Prostate gland (tissue), 2 donors: ENCODE data around the gene PABPC1L. TPM values are rescaled to one million over a fixed set of nuclear protein-coding genes. Genes with fewer than 3 reads are reported as not detected.

Experiments
- DNase-seq: peaks from one replicate; pipeline ENCODE4 v3.0.0-alpha.2; 2019; ENCODE audit warnings: low spot score
- H3K27ac ChIP-seq, 2 donors: fragments of 200-600 bp; sonication (generic); 2 replicates each; pipeline ENCODE4 v1.5.1; 2017 to 2019
- H3K27me3 ChIP-seq: fragments of 200-600 bp; sonication (generic); replicated peaks from 2 replicates; pipeline ENCODE4 v1.5.1; 2019; ENCODE audit not compliant: insufficient read depth
- H3K36me3 ChIP-seq, 2 donors: fragments of 200-600 bp; sonication (generic); 1 replicate in 1 of 2; 2 replicates in 1 of 2; pipeline versions ENCODE4 v1.5.1 to v1.8.1; 2017 to 2019
- H3K4me1 ChIP-seq: fragments of 200-600 bp; sonication (generic); replicated peaks from 2 replicates; pipeline ENCODE4 v1.5.1; 2019
- H3K4me3 ChIP-seq, 2 donors: fragments of 200-600 bp; sonication (generic); 2 replicates each; pipeline ENCODE4 v1.5.1; 2017 to 2019
- H3K9me3 ChIP-seq: fragments of 200-600 bp; sonication (generic); 2 replicates; pipeline ENCODE4 v1.5.1; 2017
- POLR2A ChIP-seq: fragments of 450-650 bp; IDR thresholded peaks from one replicate; pipeline ENCODE4 v1.6.1; 2016; ENCODE audit warnings: antibody characterized with exemption, mild to moderate bottlenecking
- POLR2AphosphoS5 ChIP-seq: sonication (generic); formaldehyde crosslinking; IDR thresholded peaks from one replicate; pipeline ENCODE4 v1.6.1; 2017; ENCODE audit warnings: antibody characterized with exemption
- WGBS: methylation state at CpG from one replicate; pipeline ENCODE4 v1.1.5; 2018; 5-methylcytosine and 5-hydroxymethylcytosine counted together
- intact Hi-C: fragments of 100-400 bp; cut with DNase I; formaldehyde crosslinking; loops from one replicate; pipeline ENCODE4 v1.14.2; 2022
- total RNA-seq, 2 donors: library from RNA; depleted of rRNA; stranded (reverse); fragments of >200 nt; gene quantifications; one replicate each; pipeline ENCODE4 v1.1.0, GENCODE V29; 2016
- TF ChIP-seq, protein P1 (sequence below), 4 experiments: fragments of 200-600 bp in 2 of 4; fragments of 450-650 bp in 2 of 4; sonication (generic) in 2 of 4; IDR thresholded peaks; 1 replicate in 3 of 4; 2 replicates in 1 of 4; pipeline ENCODE4 v1.5.1; 2016 to 2019; ENCODE audit warnings: antibody characterized with exemption in 4 of 4, mild to moderate bottlenecking in 2 of 4, moderate library complexity in 2 of 4

The PABPC1L gene
- total RNA-seq, 2 donors from 2014 or later: 35.6 to 48.9 TPM

DNA sequence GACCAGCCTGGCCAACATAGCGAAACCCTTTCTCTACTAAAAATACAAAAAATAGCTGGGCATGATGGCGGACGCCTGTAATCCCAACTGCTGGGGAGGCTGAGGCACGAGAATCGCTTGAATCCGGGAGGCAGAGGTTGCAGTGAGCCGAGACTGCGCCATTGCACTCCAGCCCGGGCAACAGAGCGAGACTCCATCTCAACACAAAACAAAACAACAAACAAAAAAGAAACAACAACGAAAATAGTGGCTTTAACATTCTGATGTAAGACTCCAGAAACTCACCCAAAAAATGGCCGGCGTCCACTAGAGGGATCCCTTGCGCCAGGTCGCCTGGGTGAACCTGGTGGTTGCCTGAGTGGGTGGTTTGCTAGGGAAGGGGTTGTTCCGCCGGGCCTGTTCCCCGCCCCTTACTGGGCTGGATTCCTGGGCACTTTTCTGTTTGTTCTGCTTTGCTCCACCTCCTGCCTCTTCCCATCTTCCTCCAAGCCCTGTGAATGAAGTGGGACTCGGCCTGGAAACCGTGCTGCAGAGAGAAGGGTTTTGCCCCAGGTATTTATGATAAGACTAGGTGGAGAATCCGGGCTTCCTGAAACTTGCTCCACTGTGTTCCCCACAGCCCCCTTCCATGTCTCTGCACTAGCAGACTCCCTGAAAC is 1.5 kb downstream of the PABPC1L start:
- Histone ChIP-seq H3K27ac (no peak overlapping the region), H3K4me3 (no peak overlapping the region), H3K4me1 (no peaks in the 10 kb centered on the region), H3K9me3 (no peaks in the 10 kb centered on the region), H3K27me3 (no peaks in the 10 kb centered on the region), H3K36me3 (no peaks in the 10 kb centered on the region)
- peak; percentile 16 for DNase-seq
- WGBS: 63% methylated on average over 21 of the region's 21 CpGs
- intact Hi-C loops: no loop called here
- TF ChIP-seq, protein P1, sequence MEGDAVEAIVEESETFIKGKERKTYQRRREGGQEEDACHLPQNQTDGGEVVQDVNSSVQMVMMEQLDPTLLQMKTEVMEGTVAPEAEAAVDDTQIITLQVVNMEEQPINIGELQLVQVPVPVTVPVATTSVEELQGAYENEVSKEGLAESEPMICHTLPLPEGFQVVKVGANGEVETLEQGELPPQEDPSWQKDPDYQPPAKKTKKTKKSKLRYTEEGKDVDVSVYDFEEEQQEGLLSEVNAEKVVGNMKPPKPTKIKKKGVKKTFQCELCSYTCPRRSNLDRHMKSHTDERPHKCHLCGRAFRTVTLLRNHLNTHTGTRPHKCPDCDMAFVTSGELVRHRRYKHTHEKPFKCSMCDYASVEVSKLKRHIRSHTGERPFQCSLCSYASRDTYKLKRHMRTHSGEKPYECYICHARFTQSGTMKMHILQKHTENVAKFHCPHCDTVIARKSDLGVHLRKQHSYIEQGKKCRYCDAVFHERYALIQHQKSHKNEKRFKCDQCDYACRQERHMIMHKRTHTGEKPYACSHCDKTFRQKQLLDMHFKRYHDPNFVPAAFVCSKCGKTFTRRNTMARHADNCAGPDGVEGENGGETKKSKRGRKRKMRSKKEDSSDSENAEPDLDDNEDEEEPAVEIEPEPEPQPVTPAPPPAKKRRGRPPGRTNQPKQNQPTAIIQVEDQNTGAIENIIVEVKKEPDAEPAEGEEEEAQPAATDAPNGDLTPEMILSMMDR (IDR thresholded peaks at IDR 0.05): peak in 2 of 4 experiments; percentile 13 to 45
- no peak for TF ChIP-seq POLR2A

- DNase-seq: no peak
- intact Hi-C loops: no loop called here
- Histone ChIP-seq H3K4me1 (no peaks in the 10 kb centered on the region), H3K4me3 (no peak overlapping the region), H3K27ac (no peak overlapping the region), H3K9me3 (no peaks in the 10 kb centered on the region), H3K36me3 (no peaks in the 10 kb centered on the region), H3K27me3 (no peaks in the 10 kb centered on the region)
- WGBS: 91% methylated on average over 2 of the region's 2 CpGs
- TF ChIP-seq POLR2A: no peak
- TF ChIP-seq, protein P1 (IDR thresholded peaks at IDR 0.05): no peak
- TF ChIP-seq POLR2AphosphoS5: no peak
Measured at GRCh38 chr20:44912189-44912588, 2.3 kb downstream of the PABPC1L start.

- H3K27ac ChIP-seq: no peak overlapping the region
- H3K9me3 ChIP-seq: no peaks in the 10 kb centered on the region
- no peaks in the 10 kb centered on the region for H3K4me1 ChIP-seq
- H3K27me3 ChIP-seq: no peaks in the 10 kb centered on the region
- TF ChIP-seq, protein P1 (IDR thresholded peaks at IDR 0.05): no peak
- no peak for TF ChIP-seq POLR2AphosphoS5
- TF ChIP-seq POLR2A: no peak
- intact Hi-C loops: no loop called here
- no peaks in the 10 kb centered on the region for H3K36me3 ChIP-seq
- 71% methylated on average over 1 of the region's 1 CpG for WGBS
- H3K4me3 ChIP-seq: no peak overlapping the region
- DNase-seq: no peak
Measured at GRCh38 chr20:44914924-44915323, 5.1 kb downstream of the PABPC1L start.

- Histone ChIP-seq H3K4me3 (no peak overlapping the region), H3K27me3 (no peaks in the 10 kb centered on the region), H3K9me3 (no peaks in the 10 kb centered on the region), H3K27ac (no peak overlapping the region), H3K36me3 (no peaks in the 10 kb centered on the region), H3K4me1 (no peaks in the 10 kb centered on the region)
- 96% methylated on average over 12 of the region's 12 CpGs for WGBS
- intact Hi-C loops: no loop called here
- no peak for DNase-seq
- TF ChIP-seq POLR2A (no peak), POLR2AphosphoS5 (no peak)
- TF ChIP-seq, protein P1 (IDR thresholded peaks at IDR 0.05): no peak
Measured at GRCh38 chr20:44916586-44916985, 6.7 kb downstream of the PABPC1L start.

DNA sequence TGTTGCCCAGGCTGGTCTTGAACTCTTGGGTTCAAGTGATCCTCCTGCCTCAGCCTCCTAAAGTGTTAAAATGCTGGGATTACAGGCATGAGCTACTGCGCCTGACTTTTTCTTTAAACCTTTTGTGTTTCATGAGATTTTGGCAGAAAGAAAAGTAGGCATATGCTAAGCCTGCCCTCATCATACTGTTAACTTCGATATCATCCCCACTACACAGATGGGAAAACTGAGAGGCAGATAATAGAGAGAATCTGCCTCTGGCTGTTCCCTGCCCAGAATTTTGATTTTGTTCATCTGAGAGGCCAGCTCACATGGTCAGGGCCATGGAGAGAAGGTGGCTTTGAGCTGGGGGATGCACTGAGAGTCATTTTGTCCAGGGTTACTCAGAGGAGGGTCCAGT is 7.5 kb downstream of the PABPC1L start:
- Histone ChIP-seq H3K36me3 (no peaks in the 10 kb centered on the region), H3K27ac (no peak overlapping the region), H3K4me1 (no peaks in the 10 kb centered on the region), H3K4me3 (no peak overlapping the region), H3K27me3 (no peaks in the 10 kb centered on the region), H3K9me3 (no peaks in the 10 kb centered on the region)
- intact Hi-C loops: no loop called here
- TF ChIP-seq, protein P1 (IDR thresholded peaks at IDR 0.05): no peak
- TF ChIP-seq POLR2A (no peak), POLR2AphosphoS5 (no peak)
- WGBS: 100% methylated on average over 2 of the region's 2 CpGs
- DNase-seq: no peak
